ENCODE data around the gene HIGD1B. TPM values are rescaled to one million over a fixed set of nuclear protein-coding genes. Genes with fewer than 3 reads are reported as not detected.
A peak's percentile ranks its signal among the peaks of the same experiment; 100 is the strongest.
"Not testable (repeated sequence)": the region's sequence is repeated elsewhere in the genome, so short reads cannot be mapped to it uniquely, and the experiment has no call there.

The HIGD1B gene
- not detected for total RNA-seq

- H3K9me3 Mint-ChIP-seq, result no peaks in the 10 kb centered on the region
- no peak for ATAC-seq
- DNase-seq (ENCODE audit: low spot score in 2 of 2), result no peak
- peaks cover 0 to 8% of the 10 kb centered on the region in 2 donors for H3K36me3 Mint-ChIP-seq
- H3K27ac Mint-ChIP-seq, result peak within 1 kb of the TSS; percentile 36 to 66
Observed at GRCh38 chr17:44847586-44847985, at the start of gene HIGD1B. TSS of gene HIGD1B (plus strand) at chr17:44847883. CDS start at chr17:44848153, 270 bp downstream.

GRCh38 chr17:44798356-44798755 is 49.3 kb upstream of the HIGD1B start:
- Mint-ChIP-seq H3K9me3 (no peaks in the 10 kb centered on the region), H3K27ac (no peak overlapping the region), H3K36me3 (no peaks in the 10 kb centered on the region)
- DNase-seq (ENCODE audit: low spot score in 2 of 2), result no peak
- no peak for ATAC-seq

GRCh38 chr17:44801880-44802279 is 45.8 kb upstream of the HIGD1B start:
- H3K27ac Mint-ChIP-seq, result no peak overlapping the region
- H3K36me3 Mint-ChIP-seq, result no peaks in the 10 kb centered on the region
- ATAC-seq (no peak), DNase-seq (ENCODE audit: low spot score in 2 of 2) (no peak)
- no peaks in the 10 kb centered on the region for H3K9me3 Mint-ChIP-seq

GRCh38 chr17:44804302-44805089 is 43.2 kb upstream of the HIGD1B start:
- H3K9me3 Mint-ChIP-seq, result no peaks in the 10 kb centered on the region
- peak overlapping the region in 1 of 2 donors; percentile 60 for H3K27ac Mint-ChIP-seq
- DNase-seq (ENCODE audit: low spot score in 2 of 2) (peak in 1 of 2 donors; percentile 9), ATAC-seq (no peak)
- no peaks in the 10 kb centered on the region for H3K36me3 Mint-ChIP-seq

GRCh38 chr17:44807093-44807816 is 40.4 kb upstream of the HIGD1B start:
- ATAC-seq (no peak), DNase-seq (ENCODE audit: low spot score in 2 of 2) (no peak)
- Mint-ChIP-seq H3K9me3 (no peaks in the 10 kb centered on the region), H3K36me3 (no peaks in the 10 kb centered on the region), H3K27ac (no peak overlapping the region)

GRCh38 chr17:44807817-44808155 is 39.9 kb upstream of the HIGD1B start:
- no peak overlapping the region for H3K27ac Mint-ChIP-seq
- H3K9me3 Mint-ChIP-seq, result no peaks in the 10 kb centered on the region
- ATAC-seq, result no peak
- H3K36me3 Mint-ChIP-seq, result no peaks in the 10 kb centered on the region
- DNase-seq (ENCODE audit: low spot score in 2 of 2), result no peak

- no peaks in the 10 kb centered on the region for H3K36me3 Mint-ChIP-seq
- H3K9me3 Mint-ChIP-seq, result no peaks in the 10 kb centered on the region
- H3K27ac Mint-ChIP-seq, result no peak overlapping the region
- DNase-seq (ENCODE audit: low spot score in 2 of 2) (peak in 1 of 2 donors; percentile 21), ATAC-seq (no peak)
Observed at GRCh38 chr17:44808156-44808555, 39.5 kb upstream of the HIGD1B start.

- not testable (repeated sequence) for H3K27ac Mint-ChIP-seq, H3K36me3 Mint-ChIP-seq, H3K9me3 Mint-ChIP-seq, ATAC-seq
- DNase-seq (ENCODE audit: low spot score in 2 of 2), result peak in 1 of 2 donors; percentile 13
Observed at GRCh38 chr17:44808656-44809388, 38.9 kb upstream of the HIGD1B start.

- no peak overlapping the region for H3K27ac Mint-ChIP-seq
- no peaks in the 10 kb centered on the region for H3K9me3 Mint-ChIP-seq
- DNase-seq (ENCODE audit: low spot score in 2 of 2), result no peak
- no peaks in the 10 kb centered on the region for H3K36me3 Mint-ChIP-seq
- no peak for ATAC-seq
Observed at GRCh38 chr17:44812263-44812662, 35.4 kb upstream of the HIGD1B start.

- H3K36me3 Mint-ChIP-seq; H3K27ac Mint-ChIP-seq; H3K9me3 Mint-ChIP-seq; ATAC-seq; DNase-seq (ENCODE audit: low spot score in 2 of 2): not testable (repeated sequence)
Observed at GRCh38 chr17:44818508-44818907, 29.2 kb upstream of the HIGD1B start.

- no peak for ATAC-seq
Observed at GRCh38 chr17:44820631-44821212, 27.0 kb upstream of the HIGD1B start.

GRCh38 chr17:44825236-44825635 is 22.4 kb upstream of the HIGD1B start:
- not testable (repeated sequence) for H3K27ac Mint-ChIP-seq, H3K36me3 Mint-ChIP-seq, H3K9me3 Mint-ChIP-seq, ATAC-seq
- peak in 1 of 2 donors; percentile 13 for DNase-seq (ENCODE audit: low spot score in 2 of 2)

More at GRCh38 chr17:44820631-44821212, 27.0 kb upstream of the HIGD1B start:
- no peak overlapping the region for H3K27ac Mint-ChIP-seq
- no peaks in the 10 kb centered on the region for H3K9me3 Mint-ChIP-seq
- DNase-seq (ENCODE audit: low spot score in 2 of 2), result no peak
- no peaks in the 10 kb centered on the region for H3K36me3 Mint-ChIP-seq

- no peaks in the 10 kb centered on the region for H3K9me3 Mint-ChIP-seq
- H3K27ac Mint-ChIP-seq, result no peak overlapping the region
- peak in 1 of 2 donors; percentile 14 for DNase-seq (ENCODE audit: low spot score in 2 of 2)
- no peak for ATAC-seq
- peaks cover 5 to 8% of the 10 kb centered on the region in 2 donors for H3K36me3 Mint-ChIP-seq
Observed at GRCh38 chr17:44826123-44826790, 21.4 kb upstream of the HIGD1B start.

GRCh38 chr17:44827863-44828262 is 19.8 kb upstream of the HIGD1B start:
- peaks cover 5 to 8% of the 10 kb centered on the region in 2 donors for H3K36me3 Mint-ChIP-seq
- DNase-seq (ENCODE audit: low spot score in 2 of 2), result no peak
- H3K9me3 Mint-ChIP-seq, result no peaks in the 10 kb centered on the region
- ATAC-seq, result no peak
- H3K27ac Mint-ChIP-seq, result no peak overlapping the region

- Mint-ChIP-seq H3K9me3 (no peaks in the 10 kb centered on the region), H3K36me3 (peaks cover 5 to 8% of the 10 kb centered on the region in 2 donors), H3K27ac (peak overlapping the region; percentile 3 to 71)
- DNase-seq (ENCODE audit: low spot score in 2 of 2) (no peak), ATAC-seq (peak in 1 of 2 donors; percentile 28)
Observed at GRCh38 chr17:44828919-44829522, 18.7 kb upstream of the HIGD1B start.
